Cardiac septum (tissue), 1 donor: ENCODE measurements around the gene OSCP1. TPM values are rescaled to one million over a fixed set of nuclear protein-coding genes. Genes with fewer than 3 reads are reported as not detected.

Source experiments
- DNase-seq: peaks from one replicate; pipeline ENCODE4 v3.0.0-alpha.2; 2020; ENCODE audit warnings: low spot score
- intact Hi-C: fragments of 100-400 bp; cut with DNase I; formaldehyde crosslinking; loops from one replicate; pipeline ENCODE4 v1.14.0; 2022
- total RNA-seq: library from RNA; stranded (reverse); fragmentation: NEBNext Ultra II Directional; extraction: Animal tissue kit (Norgen Biotek cat#: 25700); gene quantifications from one replicate; pipeline ENCODE4 v1.2.1, GENCODE V29; 2021
- donor health status: DM: no; HTN: no; CAD: no.

Gene OSCP1
- total RNA-seq, 1 donor from 2014 or later, result 3.4 TPM

GRCh38 chr1:36453051-36453450 is 2.8 kb upstream of the OSCP1 start:
- intact Hi-C loops, result no loop called here
- DNase-seq, result no peak

GRCh38 chr1:36450919-36451305 is 661 bp upstream of the OSCP1 start:
- no peak for DNase-seq
- intact Hi-C loops, result no loop called here

DNA sequence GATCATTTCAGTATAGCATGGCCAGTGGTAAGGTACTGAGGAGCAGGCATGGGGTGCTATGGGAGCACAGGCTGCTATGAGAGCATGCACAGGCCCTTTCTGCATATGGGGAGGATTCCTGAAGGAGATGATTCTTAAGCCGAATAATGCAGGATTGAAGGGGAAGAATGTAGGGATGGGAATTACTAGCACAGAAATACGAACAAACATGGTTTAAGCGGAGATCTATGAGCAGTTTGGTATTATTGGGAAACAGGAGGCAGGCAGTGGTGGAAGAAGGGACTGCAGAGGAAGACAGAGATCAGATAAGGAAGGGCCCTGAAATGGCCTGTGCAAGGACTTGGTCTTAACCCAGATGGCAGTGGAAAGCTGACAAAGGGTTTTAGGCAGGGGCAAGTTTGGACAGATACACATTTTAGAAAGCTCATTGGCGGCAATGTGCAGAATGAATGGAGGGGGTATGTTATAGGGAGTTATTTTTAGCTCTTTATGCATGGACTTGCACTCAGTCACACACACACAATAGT is 1.7 kb downstream of the OSCP1 start:
- intact Hi-C loops, result no loop called here
- no peak for DNase-seq

DNA sequence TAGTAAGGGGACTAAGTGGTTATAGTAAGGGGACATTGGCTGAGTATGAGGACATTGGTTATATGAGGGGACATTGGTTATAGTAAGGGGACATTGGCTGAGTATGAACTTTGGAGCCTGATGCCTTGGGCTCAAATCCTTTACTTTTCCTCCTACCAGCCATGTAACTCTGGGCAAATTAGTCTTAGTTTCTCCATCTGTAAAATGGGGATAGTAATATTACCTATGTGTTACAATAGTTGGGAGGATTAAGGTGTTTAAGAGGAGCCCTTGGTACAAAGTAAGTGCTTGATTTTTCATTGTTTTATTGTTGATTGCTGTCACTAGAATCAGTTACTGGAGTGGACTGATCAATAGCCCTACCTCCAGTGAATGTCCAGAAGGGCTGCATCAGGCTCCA is 2.8 kb downstream of the OSCP1 start:
- intact Hi-C loops, result no loop called here
- no peak for DNase-seq

DNA sequence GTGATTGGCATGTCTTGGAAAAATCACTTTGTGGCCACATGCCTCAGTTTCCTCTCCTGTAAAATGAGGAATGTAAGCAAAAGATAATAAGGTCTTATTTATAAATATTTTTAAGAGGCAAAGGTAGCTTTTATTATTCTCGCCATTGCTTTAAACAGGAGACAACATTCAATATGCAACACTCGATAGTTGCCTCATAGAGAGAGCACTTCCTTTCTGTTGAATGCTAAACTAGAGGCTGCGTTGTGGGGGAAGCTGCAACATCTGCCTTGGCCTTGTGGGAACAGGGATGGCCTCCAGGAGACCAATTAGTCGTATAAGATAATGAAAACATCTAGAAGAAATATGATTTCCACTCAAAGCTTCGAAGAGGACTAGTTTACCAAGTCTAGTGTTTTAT is 3.5 kb downstream of the OSCP1 start:
- intact Hi-C loops, result no loop called here

GRCh38 chr1:36446271-36446670 is 4.0 kb downstream of the OSCP1 start:
- intact Hi-C loops, result no loop called here
- no peak for DNase-seq

More for the DNA sequence above, 3.5 kb downstream of the OSCP1 start:
- no peak for DNase-seq

DNA sequence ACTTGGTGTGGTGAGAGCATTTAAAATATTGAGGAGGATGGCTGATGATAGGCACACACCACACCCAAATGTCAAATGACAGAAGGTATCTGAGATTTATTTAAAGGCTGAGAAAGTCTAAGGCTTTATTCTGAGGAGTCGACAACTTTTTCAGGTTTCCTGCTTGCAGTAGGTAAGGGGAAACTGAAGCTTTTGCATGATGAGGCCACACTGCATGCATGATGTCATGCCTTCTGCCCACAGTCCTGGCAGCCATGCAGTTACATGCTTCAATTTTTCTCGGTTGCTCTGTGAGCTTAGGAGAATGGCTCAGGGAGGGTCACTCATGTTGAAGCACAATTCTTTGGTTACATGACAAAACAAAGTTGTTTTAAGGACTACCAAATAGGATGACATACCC is 7.0 kb downstream of the OSCP1 start:
- intact Hi-C loops, result no loop called here
- no peak for DNase-seq

DNA sequence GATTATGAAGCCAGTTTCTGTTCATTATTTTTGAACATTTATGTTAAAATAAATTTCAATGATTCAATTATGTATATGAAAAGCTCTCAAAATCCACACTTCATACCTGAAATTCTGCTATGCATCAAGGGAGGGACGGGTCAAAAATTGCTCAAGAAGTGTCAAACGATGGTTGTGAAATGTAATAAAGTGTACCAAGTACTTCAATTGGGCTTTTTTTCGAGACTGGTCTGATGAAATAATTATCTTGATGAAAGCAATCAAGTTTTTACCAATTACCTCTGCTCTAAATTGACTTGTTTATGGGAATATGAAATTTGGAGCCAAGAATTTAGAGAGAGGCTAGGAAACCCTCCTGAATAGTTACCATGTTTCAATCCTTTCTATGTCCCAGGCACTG is 7.9 kb downstream of the OSCP1 start:
- DNase-seq, result no peak
- intact Hi-C loops, result no loop called here

GRCh38 chr1:36440646-36441045 is 9.6 kb downstream of the OSCP1 start:
- intact Hi-C loops, result no loop called here
- DNase-seq, result no peak

- DNase-seq, result no peak
- intact Hi-C loops, result no loop called here
Measured at GRCh38 chr1:36440044-36440443, 10.2 kb downstream of the OSCP1 start.

GRCh38 chr1:36438715-36439114 is 11.5 kb downstream of the OSCP1 start:
- DNase-seq, result no peak
- intact Hi-C loops, result no loop called here

- DNase-seq, result no peak
- intact Hi-C loops, result no loop called here
Measured at GRCh38 chr1:36436821-36437220, 13.4 kb downstream of the OSCP1 start.

- no peak for DNase-seq
- intact Hi-C loops, result no loop called here
Measured at GRCh38 chr1:36433102-36433501, 17.1 kb downstream of the OSCP1 start.

DNA sequence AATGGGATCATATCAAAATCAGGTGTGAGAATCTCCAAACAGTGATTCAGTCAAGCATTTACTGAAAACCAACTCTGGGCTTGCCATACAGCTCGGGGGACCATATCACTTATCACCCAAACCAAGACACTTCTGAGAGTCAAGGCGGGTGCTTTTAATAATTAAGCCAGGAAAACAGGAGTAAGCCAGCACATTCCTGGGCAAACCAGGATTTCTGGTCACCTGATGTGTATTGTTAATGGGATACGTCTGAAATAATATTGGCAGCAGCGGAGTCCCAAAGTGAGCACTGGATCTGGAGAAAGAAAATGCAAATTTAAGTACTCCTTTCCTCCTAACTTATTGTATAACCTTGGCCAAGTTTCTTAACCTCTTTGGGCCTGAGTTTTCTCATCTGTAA is 17.6 kb downstream of the OSCP1 start:
- DNase-seq, result no peak
- intact Hi-C loops, result no loop called here

DNA sequence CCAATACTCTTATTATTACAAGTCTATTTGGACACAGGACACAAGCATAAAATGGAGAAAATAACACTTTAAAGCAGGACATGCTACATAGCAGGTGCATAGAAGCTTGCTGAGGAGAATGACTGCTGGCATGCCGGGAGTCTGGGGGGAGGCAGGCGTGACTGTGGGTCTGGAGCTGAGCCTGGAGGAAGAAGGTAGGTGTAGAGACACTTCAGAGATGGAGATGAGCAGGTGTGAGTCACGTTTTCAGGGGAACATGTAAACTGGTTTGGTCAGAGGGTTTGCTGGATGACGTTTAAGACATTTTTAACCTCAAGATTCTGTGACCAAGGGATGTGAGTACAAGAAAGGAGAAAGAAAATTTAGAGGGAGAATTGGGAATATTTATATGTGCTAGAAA is 24.5 kb downstream of the OSCP1 start:
- intact Hi-C loops, result loop anchor here (10.0 kb wide), 1 partner anchor 121 kb away; the partner anchor contains the start of gene SH3D21

GRCh38 chr1:36421649-36422048 is 28.6 kb downstream of the OSCP1 start:
- intact Hi-C loops, result loop anchor here (2.0 to 10.0 kb wide), 3 partner anchors 79 to 323 kb away; partner anchors contain the start of gene SH3D21
- no peak for DNase-seq

More for the DNA sequence above, 24.5 kb downstream of the OSCP1 start:
- DNase-seq, result no peak

- peak; percentile 95 for DNase-seq
- intact Hi-C loops, result loop anchor here (2.0 to 10.0 kb wide), 3 partner anchors 78 to 322 kb away; partner anchors contain the start of gene SH3D21
Measured at GRCh38 chr1:36420836-36421317, 29.4 kb downstream of the OSCP1 start.

GRCh38 chr1:36420409-36420808 is 29.8 kb downstream of the OSCP1 start:
- no peak for DNase-seq

GRCh38 chr1:36419569-36419968 is 30.7 kb downstream of the OSCP1 start:
- DNase-seq, result no peak
- intact Hi-C loops, result no loop called here

More at GRCh38 chr1:36420409-36420808, 29.8 kb downstream of the OSCP1 start:
- intact Hi-C loops, result loop anchor here (2.0 to 10.0 kb wide), 3 partner anchors 78 to 322 kb away; partner anchors contain the start of gene SH3D21

- intact Hi-C loops, result no loop called here
- no peak for DNase-seq
Measured at GRCh38 chr1:36419140-36419539, 31.1 kb downstream of the OSCP1 start.

- DNase-seq, result no peak
- intact Hi-C loops, result no loop called here
Measured at GRCh38 chr1:36417931-36418330, 32.3 kb downstream of the OSCP1 start.
